A673 (cell line): Measurements from ENCODE around the gene ZNF765.

Experiments
- CTCF ChIP-seq: fragments of 300-800, 200-600 bp; sonication (generic); conservative IDR thresholded peaks from 2 replicates; pipeline ENCODE4 v1.5.1; 2017; ENCODE audit warnings: low read depth, mild to moderate bottlenecking, antibody characterized with exemption, low read length, moderate library complexity, mixed read lengths
- EZH2 ChIP-seq: fragments of 200-600 bp; sonication (generic); IDR thresholded peaks from 2 replicates; pipeline ENCODE4 v1.6.1; 2017; ENCODE audit warnings: borderline replicate concordance, low read depth, mild to moderate bottlenecking, mixed read lengths, antibody characterized with exemption, low read length; ENCODE audit not compliant: poor library complexity, severe bottlenecking

DNA sequence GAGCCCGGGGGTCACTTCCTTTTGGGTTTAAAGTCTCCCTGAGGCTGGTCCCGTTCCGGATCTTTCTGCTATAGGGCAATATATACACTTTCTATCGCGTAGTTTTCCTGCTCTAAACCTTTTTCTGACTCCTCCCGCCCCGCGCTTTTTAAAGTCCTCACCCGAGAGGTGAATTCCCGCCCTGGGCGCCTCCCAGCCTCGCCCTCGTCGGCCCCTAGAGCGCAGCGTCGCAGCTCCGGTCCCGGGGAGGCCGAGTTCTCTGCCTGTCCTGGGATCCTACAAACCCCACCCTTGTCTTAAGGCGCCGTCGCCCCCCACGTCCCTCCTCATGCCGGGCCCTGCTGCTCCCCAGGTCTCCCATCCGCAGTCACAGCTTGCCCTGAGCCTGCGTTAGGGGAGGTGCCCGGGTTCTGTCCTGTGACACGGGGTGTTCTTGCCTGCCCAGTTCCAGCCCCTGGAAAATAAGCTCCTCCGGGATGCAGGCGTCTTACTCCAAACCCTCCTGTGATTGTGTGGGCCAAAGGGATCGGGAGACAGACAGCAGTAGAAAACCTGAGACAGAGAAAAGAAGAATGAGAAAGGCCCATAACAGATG, 29.0 kb upstream of the ZNF765 start:
- no peak for TF ChIP-seq EZH2
- no peak for TF ChIP-seq CTCF
